ENCODE data around the gene L3MBTL4. TPM values are rescaled to one million over a fixed set of nuclear protein-coding genes. Genes with fewer than 3 reads are reported as not detected.
"Not testable (repeated sequence)": the region's sequence is repeated elsewhere in the genome, so short reads cannot be mapped to it uniquely, and the experiment has no call there.

Gene L3MBTL4
- total RNA-seq, 1 experiment from 2014 or later: not detected

DNA sequence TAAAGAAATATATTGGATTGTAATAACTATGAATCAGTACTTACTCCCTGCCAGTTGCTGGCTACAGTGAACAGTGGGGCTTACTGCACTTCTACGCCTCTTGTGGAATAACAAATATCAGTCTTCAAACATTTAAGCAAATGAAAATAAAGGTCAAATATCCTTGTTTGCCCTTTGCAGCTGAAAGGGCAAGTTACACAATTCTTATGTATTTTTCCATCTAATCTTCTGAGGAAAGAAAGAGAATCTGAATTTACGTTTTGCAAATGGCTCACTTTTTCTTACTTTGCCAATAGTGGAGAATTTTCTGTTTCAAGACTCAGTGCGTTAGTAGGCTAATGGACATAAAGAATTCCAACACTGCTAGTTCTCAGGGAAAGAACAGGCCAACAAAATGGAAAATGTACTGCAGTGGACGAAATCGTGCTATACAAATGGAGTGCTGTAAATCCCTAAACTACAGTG, 362.2 kb downstream of the L3MBTL4 start:
- Histone ChIP-seq H3K4me1 (replicated peaks; ENCODE audit: insufficient read depth) (0 out of 2 replicates have a peak, but pooled peaks cover 7% of the 10 kb centered on the region), H3K36me3 (ENCODE audit: low read depth) (no peaks in the 10 kb centered on the region), H2AFZ (no peak overlapping the region), H3F3A (ENCODE audit: insufficient read depth, low read depth) (no peaks in the 10 kb centered on the region), H3K4me3 (no peak overlapping the region), H4K20me1 (ENCODE audit: insufficient read depth) (no peaks in the 10 kb centered on the region), H3K79me2 (ENCODE audit: low read depth) (no peaks in the 10 kb centered on the region), H3K27me3 (ENCODE audit: insufficient read depth, low read depth) (peaks cover 37% of the 10 kb centered on the region), H3K27ac (no peak overlapping the region), H3K9me2 (ENCODE audit: insufficient read depth) (0 out of 2 replicates have a peak, but pooled peaks cover 5% of the 10 kb centered on the region), H3K4me2 (no peak overlapping the region), H3K9me3 (ENCODE audit: insufficient read depth, low read depth) (no peaks in the 10 kb centered on the region)
- POLR2A ChIA-PET (ENCODE audit: unreplicated experiment): no interaction called here
- no peak for TF ChIP-seq EZH2 (IDR thresholded peaks at IDR 0.05; ENCODE audit: low read depth)
- TF ChIP-seq, protein P1, sequence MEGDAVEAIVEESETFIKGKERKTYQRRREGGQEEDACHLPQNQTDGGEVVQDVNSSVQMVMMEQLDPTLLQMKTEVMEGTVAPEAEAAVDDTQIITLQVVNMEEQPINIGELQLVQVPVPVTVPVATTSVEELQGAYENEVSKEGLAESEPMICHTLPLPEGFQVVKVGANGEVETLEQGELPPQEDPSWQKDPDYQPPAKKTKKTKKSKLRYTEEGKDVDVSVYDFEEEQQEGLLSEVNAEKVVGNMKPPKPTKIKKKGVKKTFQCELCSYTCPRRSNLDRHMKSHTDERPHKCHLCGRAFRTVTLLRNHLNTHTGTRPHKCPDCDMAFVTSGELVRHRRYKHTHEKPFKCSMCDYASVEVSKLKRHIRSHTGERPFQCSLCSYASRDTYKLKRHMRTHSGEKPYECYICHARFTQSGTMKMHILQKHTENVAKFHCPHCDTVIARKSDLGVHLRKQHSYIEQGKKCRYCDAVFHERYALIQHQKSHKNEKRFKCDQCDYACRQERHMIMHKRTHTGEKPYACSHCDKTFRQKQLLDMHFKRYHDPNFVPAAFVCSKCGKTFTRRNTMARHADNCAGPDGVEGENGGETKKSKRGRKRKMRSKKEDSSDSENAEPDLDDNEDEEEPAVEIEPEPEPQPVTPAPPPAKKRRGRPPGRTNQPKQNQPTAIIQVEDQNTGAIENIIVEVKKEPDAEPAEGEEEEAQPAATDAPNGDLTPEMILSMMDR (conservative IDR thresholded peaks at IDR 0.05): no peak
- CTCF ChIA-PET: no interaction called here
- no TSS peak for BruUV-seq (replicated peaks)
- intact Hi-C loops (cut with micrococcal nuclease; ENCODE audit: unreplicated experiment): no loop called here
- no peak for DNase-seq

DNA sequence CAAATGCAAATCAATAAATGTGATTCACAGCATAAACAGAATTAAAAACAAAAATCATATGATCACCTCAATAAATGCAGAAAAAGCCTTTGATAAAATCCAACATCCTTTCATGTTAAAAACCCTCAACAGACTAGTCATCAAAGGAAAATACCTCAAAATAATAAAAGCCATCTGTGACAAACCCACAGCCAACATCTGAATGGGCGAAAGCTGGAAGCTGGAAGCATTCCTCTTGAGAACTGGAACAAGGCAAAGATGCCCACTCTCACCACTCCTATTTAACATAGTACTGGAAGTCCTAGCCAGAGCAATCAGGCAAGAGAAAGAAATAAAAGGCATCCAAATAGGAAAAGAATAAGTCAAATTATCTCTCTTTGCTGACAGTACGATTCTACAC, 367.1 kb downstream of the L3MBTL4 start:
- BruUV-seq (replicated peaks); H3K4me1 ChIP-seq (replicated peaks; ENCODE audit: insufficient read depth); CTCF ChIA-PET; POLR2A ChIA-PET (ENCODE audit: unreplicated experiment); DNase-seq; H3K9me2 ChIP-seq (ENCODE audit: insufficient read depth); H3K9me3 ChIP-seq (ENCODE audit: insufficient read depth, low read depth); H3F3A ChIP-seq (ENCODE audit: insufficient read depth, low read depth); H3K27ac ChIP-seq; H4K20me1 ChIP-seq (ENCODE audit: insufficient read depth); H2AFZ ChIP-seq; H3K4me3 ChIP-seq; H3K79me2 ChIP-seq (ENCODE audit: low read depth); intact Hi-C loops (cut with micrococcal nuclease; ENCODE audit: unreplicated experiment); H3K4me2 ChIP-seq; H3K36me3 ChIP-seq (ENCODE audit: low read depth): not testable (repeated sequence)
- peaks cover 25% of the 10 kb centered on the region for H3K27me3 ChIP-seq (ENCODE audit: insufficient read depth, low read depth)

DNA sequence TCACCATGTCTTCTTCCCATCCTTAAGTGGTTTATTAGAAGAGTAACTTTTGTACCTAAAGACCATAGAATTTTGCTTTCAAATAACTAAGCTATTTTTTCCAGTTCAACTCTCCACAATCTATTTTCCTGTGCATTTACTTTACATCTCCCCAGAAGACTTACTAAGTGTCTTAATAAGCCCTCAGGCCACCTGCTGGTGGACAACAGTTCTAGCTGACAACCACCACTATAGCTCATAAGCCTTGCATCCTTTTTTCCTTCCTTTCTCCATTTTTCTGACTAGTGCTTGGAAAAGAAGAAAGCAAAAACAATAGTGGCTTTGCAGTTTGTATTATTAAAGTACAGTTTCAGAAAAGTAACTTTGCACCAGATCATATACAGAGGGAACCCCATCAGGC, 369.9 kb downstream of the L3MBTL4 start:
- BruUV-seq (replicated peaks): no TSS peak

More for the DNA sequence above, 369.9 kb downstream of the L3MBTL4 start:
- Histone ChIP-seq H3K27me3 (ENCODE audit: insufficient read depth, low read depth) (no peaks in the 10 kb centered on the region; the same call in 1 of the 2 replicates), H3K79me2 (ENCODE audit: low read depth) (no peaks in the 10 kb centered on the region), H3K27ac (no peak overlapping the region), H3F3A (ENCODE audit: insufficient read depth, low read depth) (no peaks in the 10 kb centered on the region), H3K4me3 (no peak overlapping the region), H3K4me1 (replicated peaks; ENCODE audit: insufficient read depth) (no peaks in the 10 kb centered on the region), H3K4me2 (no peak overlapping the region), H3K36me3 (ENCODE audit: low read depth) (no peaks in the 10 kb centered on the region), H3K9me3 (ENCODE audit: insufficient read depth, low read depth) (no peaks in the 10 kb centered on the region), H4K20me1 (ENCODE audit: insufficient read depth) (no peaks in the 10 kb centered on the region), H2AFZ (no peak overlapping the region), H3K9me2 (ENCODE audit: insufficient read depth) (0 out of 2 replicates have a peak, but pooled peaks cover 5% of the 10 kb centered on the region)
- intact Hi-C loops (cut with micrococcal nuclease; ENCODE audit: unreplicated experiment): no loop called here
- TF ChIP-seq EZH2 (IDR thresholded peaks at IDR 0.05; ENCODE audit: low read depth): no peak
- TF ChIP-seq, protein P1 (conservative IDR thresholded peaks at IDR 0.05): peak; percentile 29
- CTCF ChIA-PET: no interaction called here
- POLR2A ChIA-PET (ENCODE audit: unreplicated experiment): no interaction called here
- DNase-seq: no peak
